HEK293 (cell line): ENCODE data around the gene SECTM1.

ENCODE experiments used
- CTCF ChIA-PET: fragments of 350-600 bp; formaldehyde crosslinking; extraction: SDS; loops from one replicate; lab custom pipeline; 2021; ENCODE audit warnings: antibody characterized with exemption; lab: Yijun Ruan, JAX
- POLR2A ChIA-PET: fragments of 300-600 bp; formaldehyde crosslinking; extraction: SDS; loops from one replicate; lab custom pipeline; 2020; ENCODE audit warnings: antibody characterized with exemption, inconsistent platforms; lab: Yijun Ruan, JAX
- H3K27ac ChIP-seq: fragments of 200-500 bp; sonication (Bioruptor generic); 2 replicates; pipeline ENCODE4 v1.5.1; 2014; ENCODE audit warnings: low read depth, low read length, control low read depth, inconsistent platforms; ENCODE audit errors: extremely low read depth
- H3K36me3 ChIP-seq, 2 experiments: fragments of 200-500 bp in 1 of 2; sonication (Bioruptor generic) in 1 of 2; 1 replicate in 1 of 2; 2 replicates in 1 of 2; pipeline ENCODE4 v1.5.1; 2014 to 2017; ENCODE audit warnings: inconsistent platforms in 2 of 2, low read length in 2 of 2; ENCODE audit not compliant: control insufficient read depth in 2 of 2, insufficient read depth in 1 of 2
- H3K4me1 ChIP-seq: fragments of 200-500 bp; sonication (Bioruptor generic); 2 replicates; pipeline ENCODE4 v1.5.1; 2014; ENCODE audit warnings: mild to moderate bottlenecking, low read length, inconsistent platforms; ENCODE audit not compliant: control insufficient read depth, insufficient read depth
- H3K4me3 ChIP-seq: 2 replicates; pipeline ENCODE4 v1.5.1; 2011; ENCODE audit warnings: low read depth, mild to moderate bottlenecking, control low read depth, low read length, moderate library complexity
- H3K9me3 ChIP-seq: fragments of 200-500 bp; sonication (Bioruptor generic); 2 replicates; pipeline ENCODE4 v1.5.1; 2014; ENCODE audit warnings: low read depth, low read length, inconsistent platforms; ENCODE audit not compliant: control insufficient read depth, insufficient read depth
- IKZF3 ChIP-seq: fragments of 450-650 bp; IDR thresholded peaks from 2 replicates; pipeline ENCODE4 v1.5.0; 2018; ENCODE audit warnings: missing biosample characterization, mild to moderate bottlenecking, missing genetic modification characterization, moderate library complexity
- KLF8 ChIP-seq: fragments of 450-650 bp; formaldehyde crosslinking; IDR thresholded peaks from 2 replicates; pipeline ENCODE4 v1.5.1; 2016; ENCODE audit warnings: missing biosample characterization, missing genetic modification characterization
- SCRT1 ChIP-seq: fragments of 450-650 bp; formaldehyde crosslinking; IDR thresholded peaks from 2 replicates; pipeline ENCODE4 v1.5.1; 2016; ENCODE audit warnings: missing biosample characterization, missing genetic modification characterization, borderline replicate concordance
- SCRT2 ChIP-seq: fragments of 450-650 bp; formaldehyde crosslinking; IDR thresholded peaks from 2 replicates; pipeline ENCODE4 v1.5.1; 2016; ENCODE audit warnings: missing biosample characterization, missing genetic modification characterization
- YY2 ChIP-seq: fragments of 450-650 bp; formaldehyde crosslinking; IDR thresholded peaks from 2 replicates; pipeline ENCODE4 v1.5.1; 2016; ENCODE audit warnings: missing biosample characterization, missing genetic modification characterization
- ZBTB10 ChIP-seq: fragments of 450-650 bp; formaldehyde crosslinking; IDR thresholded peaks from 2 replicates; pipeline ENCODE4 v1.5.1; 2016; ENCODE audit warnings: missing biosample characterization, missing genetic modification characterization
- ZBTB8A ChIP-seq: fragments of 450-650 bp; formaldehyde crosslinking; IDR thresholded peaks from 2 replicates; pipeline ENCODE4 v1.5.1; 2016; ENCODE audit warnings: missing biosample characterization, missing genetic modification characterization
- ZNF18 ChIP-seq: fragments of 450-650 bp; formaldehyde crosslinking; IDR thresholded peaks from 2 replicates; pipeline ENCODE4 v1.5.1; 2016; ENCODE audit warnings: missing biosample characterization, missing genetic modification characterization
- ZNF266 ChIP-seq: fragments of 450-650 bp; formaldehyde crosslinking; IDR thresholded peaks from 2 replicates; pipeline ENCODE4 v1.5.1; 2016; ENCODE audit warnings: missing biosample characterization, missing genetic modification characterization, low read depth
- ZNF280D ChIP-seq: fragments of 450-650 bp; formaldehyde crosslinking; IDR thresholded peaks from 2 replicates; pipeline ENCODE4 v1.5.1; 2016; ENCODE audit warnings: missing biosample characterization, missing genetic modification characterization
- ZNF302 ChIP-seq: fragments of 450-650 bp; formaldehyde crosslinking; IDR thresholded peaks from 2 replicates; pipeline ENCODE4 v1.5.1; 2016; ENCODE audit warnings: missing biosample characterization, missing genetic modification characterization, low read depth
- ZNF350 ChIP-seq: fragments of 450-650 bp; formaldehyde crosslinking; IDR thresholded peaks from 2 replicates; pipeline ENCODE4 v1.5.0; 2017; ENCODE audit warnings: missing biosample characterization, mild to moderate bottlenecking, missing genetic modification characterization
- ZNF510 ChIP-seq: fragments of 450-650 bp; formaldehyde crosslinking; IDR thresholded peaks from 2 replicates; pipeline ENCODE4 v1.5.1; 2018; ENCODE audit warnings: mild to moderate bottlenecking, missing genetic modification characterization, missing biosample characterization; ENCODE audit not compliant: insufficient replicate concordance
- ZNF670 ChIP-seq: fragments of 450-650 bp; formaldehyde crosslinking; IDR thresholded peaks from 2 replicates; pipeline ENCODE4 v1.5.1; 2016; ENCODE audit warnings: missing biosample characterization, missing genetic modification characterization, low read depth
- ZNF791 ChIP-seq: fragments of 450-650 bp; formaldehyde crosslinking; IDR thresholded peaks from 2 replicates; pipeline ENCODE4 v1.5.1; 2016; ENCODE audit warnings: missing biosample characterization, missing genetic modification characterization

SECTM1 gene

GRCh38 chr17:82372249-82373071 lies 38.9 kb upstream of the SECTM1 start (continued):
- TF ChIP-seq SCRT1 (tag by site-specific recombination) (peak; percentile 66; the same call in 1 of the 2 replicates), ZNF510 (tag by site-specific recombination) (no peak), ZNF18 (tag by site-specific recombination) (no peak), ZBTB10 (no peak), ZNF791 (tag by site-specific recombination) (no peak), SCRT2 (tag by site-specific recombination) (peak; percentile 90)

GRCh38 chr17:82371333-82372248 lies 38.0 kb upstream of the SECTM1 start, which contains the start of gene UTS2R:
Gene UTS2R, plus strand, starts transcription at chr17:82371765. Its CDS starts 2,560 bp downstream, at chr17:82374325.
- Histone ChIP-seq H3K36me3 (no peaks in the 10 kb centered on the region), H3K4me3 (no peak within 1 kb of the TSS), H3K27ac (no peak within 1 kb of the TSS), H3K9me3 (no peaks in the 10 kb centered on the region), H3K4me1 (peaks cover 4% of the 10 kb centered on the region)
- TF ChIP-seq ZNF302 (tag by site-specific recombination) (no peak), YY2 (tag by site-specific recombination) (no peak), ZNF266 (tag by site-specific recombination) (no peak), ZNF350 (tag by site-specific recombination) (no peak), KLF8 (tag by site-specific recombination) (peak; percentile 27; the same call in 1 of the 2 replicates), IKZF3 (no peak), ZNF670 (tag by site-specific recombination) (no peak), ZBTB8A (tag by site-specific recombination) (no peak), ZNF280D (tag by site-specific recombination) (no peak)
- ChIA-PET CTCF (interaction anchor here (0.6 to 1.5 kb wide), 2 partner anchors 20 to 341 kb away, joined by 3 to 5 read pairs; no protein-coding TSS in a partner anchor), POLR2A (no interaction called here)
